K562 (cell line): Measurements from ENCODE around the gene SMPDL3B. TPM values are rescaled to one million over a fixed set of nuclear protein-coding genes. Genes with fewer than 3 reads are reported as not detected.

Experiments
- ATAC-seq: fragments of 200-7000 bp; cut with Tn5 transposase; 3 replicates; pipeline ENCODE4 v1.9.1; 2020; ENCODE audit warnings: moderate library complexity
- BruUV-seq: library from RNA; stranded (reverse); fragments of 400-500 nt; replicated peaks from 2 replicates; lab custom pipeline; 2021; lab: Mats Ljungman, UMichigan
- CTCF ChIA-PET: fragments of 300-600 bp; formaldehyde crosslinking; extraction: SDS; loops from one replicate; lab custom pipeline; 2021; ENCODE audit warnings: low intra/inter-chr PET ratio; lab: Yijun Ruan, JAX
- POLR2A ChIA-PET: fragments of 300-600, 350-650 bp; sonication (Branson Sonifier 250); formaldehyde crosslinking; extraction: SDS; loops from one replicate; lab custom pipeline; 2021; ENCODE audit warnings: antibody characterized with exemption, inconsistent platforms; lab: Yijun Ruan, JAX
- DNase-seq, 4 experiments: peaks; one replicate each; pipeline versions ENCODE4 v3.0.0 to v3.0.0-alpha.2; 2011 to 2018; ENCODE audit warnings: low spot score in 3 of 4, mixed read lengths in 3 of 4; ENCODE audit errors: extremely low read depth in 1 of 4
- FAIRE-seq: peaks from 2 replicates; lab custom pipeline; 2011; peaks lifted over from hg19 to GRCh38; lab: Jason Lieb, UNC
- H2AFZ ChIP-seq: 2 replicates; pipeline ENCODE4 v1.6.0; 2011; ENCODE audit warnings: low read depth, low read length, control low read depth, inconsistent platforms
- H3K27ac ChIP-seq: fragments of 200-600 bp; 3 replicates; pipeline ENCODE4 v1.8.0; 2011; ENCODE audit warnings: low read depth, mild to moderate bottlenecking, control low read depth, inconsistent platforms, low read length, moderate library complexity, mixed read lengths; ENCODE audit errors: extremely low read depth
- H3K27me3 ChIP-seq, 2 experiments: fragments of 300-600 bp in 1 of 2; 2 replicates in 1 of 2; 3 replicates in 1 of 2; pipeline versions ENCODE4 v1.6.0 to v1.8.0; 2011; ENCODE audit warnings: inconsistent platforms in 2 of 2, low read length in 2 of 2, mild to moderate bottlenecking in 1 of 2, mixed read lengths in 1 of 2, moderate library complexity in 1 of 2; ENCODE audit not compliant: control insufficient read depth in 2 of 2, insufficient read depth in 2 of 2
- H3K36me3 ChIP-seq: fragments of 300-600 bp; 3 replicates; pipeline ENCODE4 v1.8.0; 2011; ENCODE audit warnings: mild to moderate bottlenecking, low read length, inconsistent platforms; ENCODE audit not compliant: control insufficient read depth, insufficient read depth
- H3K4me1 ChIP-seq, 2 experiments: fragments of 200-600 bp in 1 of 2; replicated peaks in 1 of 2; 2 replicates in 1 of 2; 3 replicates in 1 of 2; pipeline versions ENCODE4 v1.5.1 to v1.8.0; 2011; ENCODE audit warnings: inconsistent platforms in 2 of 2, low read length in 2 of 2, mild to moderate bottlenecking in 1 of 2, mixed read lengths in 1 of 2, moderate library complexity in 1 of 2; ENCODE audit not compliant: control insufficient read depth in 2 of 2, insufficient read depth in 2 of 2
- H3K4me2 ChIP-seq: 2 replicates; pipeline ENCODE4 v1.6.1; 2011; ENCODE audit warnings: low read length, control low read depth, inconsistent platforms, mixed read lengths; ENCODE audit not compliant: insufficient read depth
- H3K4me3 ChIP-seq: fragments of 200-600 bp; sonication (generic), shearing (Covaris generic); 2 replicates; pipeline ENCODE4 v1.5.1; 2016; ENCODE audit warnings: control low read depth, inconsistent platforms
- H3K79me2 ChIP-seq: fragments of 200-600 bp; 3 replicates; pipeline ENCODE4 v1.8.0; 2011; ENCODE audit warnings: low read length, inconsistent platforms; ENCODE audit not compliant: control insufficient read depth, insufficient read depth
- H3K9ac ChIP-seq, 2 experiments: 2 replicates each; pipeline versions ENCODE4 v1.6.0 to v1.6.1; 2011; ENCODE audit warnings: low read depth in 2 of 2, low read length in 2 of 2, control low read depth in 1 of 2, inconsistent platforms in 1 of 2, mild to moderate bottlenecking in 1 of 2, mixed read lengths in 1 of 2; ENCODE audit not compliant: insufficient read depth in 1 of 2
- H3K9me1 ChIP-seq: one replicate; pipeline ENCODE4 v1.6.0; 2011; ENCODE audit warnings: inconsistent platforms, mild to moderate bottlenecking, low read length, moderate library complexity; ENCODE audit not compliant: control insufficient read depth, insufficient read depth
- H3K9me3 ChIP-seq: replicated peaks from 2 replicates; pipeline ENCODE4 v1.5.1; 2011; ENCODE audit warnings: low read depth, low read length, inconsistent platforms; ENCODE audit not compliant: control insufficient read depth, insufficient read depth
- H4K20me1 ChIP-seq: replicated peaks from 2 replicates; pipeline ENCODE4 v1.6.1; 2011; ENCODE audit warnings: low read length, inconsistent platforms, mixed read lengths; ENCODE audit not compliant: control insufficient read depth, insufficient read depth
- ZNF239 ChIP-seq: fragments of 250-450 bp; sonication (Bioruptor Pico); IDR thresholded peaks from 2 replicates; pipeline ENCODE4 v1.4.0; 2020; ENCODE audit warnings: mild to moderate bottlenecking
- WGBS: fragments of 100-300 bp; shearing (Covaris generic); methylation state at CpG from one replicate; pipeline ENCODE4 v1.1.6; 2016; ENCODE audit warnings: low coverage, mixed read lengths; ENCODE audit not compliant: insufficient coverage; ENCODE audit errors: missing lambda C conversion rate; 5-methylcytosine and 5-hydroxymethylcytosine counted together
- in situ Hi-C: fragments of 300-500 bp; cut with MboI; formaldehyde crosslinking; loops from 4 replicates; pipeline ENCODE4 v1.15.0; 2018; ENCODE audit warnings: inconsistent platforms, mixed read lengths
- intact Hi-C: fragments of 100-400 bp; cut with micrococcal nuclease; formaldehyde crosslinking; loops from 2 replicates; pipeline ENCODE4 v1.14.2; 2022
- polyA plus RNA-seq, 8 experiments: library from polyadenylated mRNA; depleted of rRNA in 4 of 8; stranded (reverse) in 5 of 8; unstranded in 3 of 8; fragments of >200 nt; fragmentation: Nextera tagmentation in 2 of 8; fragmentation: Illumina TruSeq in 1 of 8; extraction: Ambion mirVana in 2 of 8; extraction: Trizol in 1 of 8; gene quantifications; 2 replicates each; pipeline versions ENCODE4 v1.2.1 to v1.2.3, GENCODE V29; 2011 to 2014; ENCODE audit warnings: inconsistent platforms in 1 of 8, missing spikeins in 1 of 8
- total RNA-seq, 7 experiments: library from RNA; depleted of rRNA in 6 of 7; stranded (reverse); fragments of >200 nt in 6 of 7; fragmentation: Illumina TruSeq in 2 of 7; extraction: Trizol in 2 of 7; gene quantifications; 2 replicates each; pipeline versions ENCODE4 v1.2.1 to v1.2.3, GENCODE V29; 2011 to 2021; ENCODE audit warnings: low replicate concordance in 1 of 7
- TF ChIP-seq, protein P1 (sequence below): fragments of 250-450 bp; sonication (Bioruptor Pico); IDR thresholded peaks from 2 replicates; pipeline ENCODE4 v1.4.0; 2020; ENCODE audit warnings: mild to moderate bottlenecking, moderate library complexity, borderline replicate concordance
- TF ChIP-seq, protein P2 (sequence below): sonication (generic); IDR thresholded peaks from 2 replicates; pipeline ENCODE4 v1.6.1; 2016

Gene SMPDL3B
- total and polyA plus RNA-seq, 9 of the 15 experiments (the other 6 are each of a cell fraction or from before 2014, with no cell fraction given): 0.07 to 1.2 (median 0.73) TPM

DNA sequence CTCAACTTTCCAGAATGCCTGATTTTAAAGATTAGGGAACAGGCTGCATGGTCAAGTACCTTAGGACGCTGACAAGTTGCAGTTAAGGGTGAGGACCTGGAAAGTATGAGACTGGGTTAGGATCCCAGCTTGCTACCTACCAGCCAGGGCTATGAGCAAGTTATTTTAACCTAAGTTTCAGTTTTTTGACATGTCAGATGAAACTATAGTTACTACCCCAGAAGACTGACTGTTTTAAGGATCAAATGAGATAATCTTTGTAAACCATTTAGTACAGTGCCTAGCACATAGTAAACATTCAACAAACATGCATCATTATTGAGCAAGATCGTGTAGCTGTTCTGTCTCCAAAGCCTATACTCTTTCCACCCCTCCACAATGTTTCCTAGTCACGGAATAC, 48.1 kb upstream of the SMPDL3B start:
- FAIRE-seq: no peak
- H3K36me3 ChIP-seq: peaks cover 71% of the 10 kb centered on the region
- peaks cover 0 to 13% of the 10 kb centered on the region in 2 experiments; a peak in 2 of 5 replicates for H3K4me1 ChIP-seq
- no peaks in the 10 kb centered on the region for H3K79me2 ChIP-seq
- in situ Hi-C loops: no loop called here
- H3K4me2 ChIP-seq: no peak overlapping the region
- H3K4me3 ChIP-seq: no peak overlapping the region
- 64% methylated on average over 3 of the region's 3 CpGs for WGBS
- no peak overlapping the region for H3K27ac ChIP-seq
- no peaks in the 10 kb centered on the region for H3K9me3 ChIP-seq
- BruUV-seq: no TSS peak
- no peaks in the 10 kb centered on the region for H4K20me1 ChIP-seq
- no peak overlapping the region for H3K9ac ChIP-seq
- no peaks in the 10 kb centered on the region for H3K27me3 ChIP-seq
- ChIA-PET CTCF (no interaction called here), POLR2A (interaction anchor here (0.6 to 2.3 kb wide), 8 partner anchors 10 to 748 kb away, joined by 3 to 16 read pairs (median 4); no protein-coding TSS in a partner anchor)
- H2AFZ ChIP-seq: no peak overlapping the region
- intact Hi-C loops: no loop called here
- ATAC-seq: no peak
- H3K9me1 ChIP-seq: peaks cover 4% of the 10 kb centered on the region
- DNase-seq: no peak
- TF ChIP-seq, protein P1, sequence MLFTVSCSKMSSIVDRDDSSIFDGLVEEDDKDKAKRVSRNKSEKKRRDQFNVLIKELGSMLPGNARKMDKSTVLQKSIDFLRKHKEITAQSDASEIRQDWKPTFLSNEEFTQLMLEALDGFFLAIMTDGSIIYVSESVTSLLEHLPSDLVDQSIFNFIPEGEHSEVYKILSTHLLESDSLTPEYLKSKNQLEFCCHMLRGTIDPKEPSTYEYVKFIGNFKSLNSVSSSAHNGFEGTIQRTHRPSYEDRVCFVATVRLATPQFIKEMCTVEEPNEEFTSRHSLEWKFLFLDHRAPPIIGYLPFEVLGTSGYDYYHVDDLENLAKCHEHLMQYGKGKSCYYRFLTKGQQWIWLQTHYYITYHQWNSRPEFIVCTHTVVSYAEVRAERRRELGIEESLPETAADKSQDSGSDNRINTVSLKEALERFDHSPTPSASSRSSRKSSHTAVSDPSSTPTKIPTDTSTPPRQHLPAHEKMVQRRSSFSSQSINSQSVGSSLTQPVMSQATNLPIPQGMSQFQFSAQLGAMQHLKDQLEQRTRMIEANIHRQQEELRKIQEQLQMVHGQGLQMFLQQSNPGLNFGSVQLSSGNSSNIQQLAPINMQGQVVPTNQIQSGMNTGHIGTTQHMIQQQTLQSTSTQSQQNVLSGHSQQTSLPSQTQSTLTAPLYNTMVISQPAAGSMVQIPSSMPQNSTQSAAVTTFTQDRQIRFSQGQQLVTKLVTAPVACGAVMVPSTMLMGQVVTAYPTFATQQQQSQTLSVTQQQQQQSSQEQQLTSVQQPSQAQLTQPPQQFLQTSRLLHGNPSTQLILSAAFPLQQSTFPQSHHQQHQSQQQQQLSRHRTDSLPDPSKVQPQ: no peak
- TF ChIP-seq, protein P2, sequence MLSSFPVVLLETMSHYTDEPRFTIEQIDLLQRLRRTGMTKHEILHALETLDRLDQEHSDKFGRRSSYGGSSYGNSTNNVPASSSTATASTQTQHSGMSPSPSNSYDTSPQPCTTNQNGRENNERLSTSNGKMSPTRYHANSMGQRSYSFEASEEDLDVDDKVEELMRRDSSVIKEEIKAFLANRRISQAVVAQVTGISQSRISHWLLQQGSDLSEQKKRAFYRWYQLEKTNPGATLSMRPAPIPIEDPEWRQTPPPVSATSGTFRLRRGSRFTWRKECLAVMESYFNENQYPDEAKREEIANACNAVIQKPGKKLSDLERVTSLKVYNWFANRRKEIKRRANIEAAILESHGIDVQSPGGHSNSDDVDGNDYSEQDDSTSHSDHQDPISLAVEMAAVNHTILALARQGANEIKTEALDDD: 0 out of 2 replicates have a peak, but pooled peaks have one; percentile 39
- TF ChIP-seq ZNF239: no peak
